GM12878 (cell line): Measurements from ENCODE around the gene EEF1G. TPM values are rescaled to one million over a fixed set of nuclear protein-coding genes. Genes with fewer than 3 reads are reported as not detected.

ENCODE experiments used
- CUX1 ChIP-seq: IDR thresholded peaks from 2 replicates; pipeline ENCODE4 v1.6.1; 2012; ENCODE audit warnings: improper control_type of control experiment, low read depth, low read length; ENCODE audit not compliant: insufficient replicate concordance
- E4F1 ChIP-seq: fragments of 450-650 bp; IDR thresholded peaks from 2 replicates; pipeline ENCODE4 v1.6.1; 2018; ENCODE audit warnings: borderline replicate concordance, mild to moderate bottlenecking; ENCODE audit not compliant: partially characterized antibody
- ETV6 ChIP-seq, 2 experiments: fragments of 450-650 bp in 1 of 2; IDR thresholded peaks in 1 of 2; conservative IDR thresholded peaks in 1 of 2; 2 replicates each; pipeline ENCODE4 v1.6.1; 2014; ENCODE audit warnings: antibody characterized with exemption in 1 of 2, borderline replicate concordance in 1 of 2, low read depth in 1 of 2, mild to moderate bottlenecking in 1 of 2, moderate library complexity in 1 of 2
- FOXM1 ChIP-seq: IDR thresholded peaks from 2 replicates; pipeline ENCODE4 v1.6.1; 2012; ENCODE audit warnings: low read depth, mild to moderate bottlenecking, inconsistent platforms, low read length, moderate library complexity
- IKZF2 ChIP-seq, 2 experiments: fragments of 450-650 bp; IDR thresholded peaks; 2 replicates each; pipeline ENCODE4 v1.6.1; 2017; ENCODE audit warnings: mild to moderate bottlenecking in 2 of 2, moderate library complexity in 2 of 2
- MEF2A ChIP-seq: IDR thresholded peaks from 2 replicates; pipeline ENCODE4 v1.6.1; 2011; ENCODE audit warnings: low read depth, mild to moderate bottlenecking, low read length, moderate library complexity; ENCODE audit not compliant: insufficient read depth
- RELB ChIP-seq: fragments of 450-650 bp; IDR thresholded peaks from 2 replicates; pipeline ENCODE4 v1.6.1; 2017; ENCODE audit warnings: low read depth, mild to moderate bottlenecking, moderate library complexity
- SPI1 ChIP-seq: IDR thresholded peaks from 2 replicates; pipeline ENCODE4 v1.6.1; 2011; ENCODE audit warnings: low read depth, mild to moderate bottlenecking, low read length, moderate library complexity, borderline replicate concordance; ENCODE audit not compliant: insufficient read depth
- SRF ChIP-seq, 2 experiments: IDR thresholded peaks; 2 replicates each; pipeline ENCODE4 v1.6.1; 2011; ENCODE audit warnings: low read depth in 2 of 2, low read length in 2 of 2, mild to moderate bottlenecking in 1 of 2, moderate library complexity in 1 of 2
- TBL1XR1 ChIP-seq: IDR thresholded peaks from 2 replicates; pipeline ENCODE4 v1.6.1; 2012; ENCODE audit warnings: low read depth, low read length, improper control_type of control experiment
- USF1 ChIP-seq: IDR thresholded peaks from 2 replicates; pipeline ENCODE4 v1.6.1; 2011; ENCODE audit warnings: borderline replicate concordance, low read depth, mild to moderate bottlenecking, moderate library complexity, mixed read lengths, low read length; ENCODE audit not compliant: insufficient read depth; ENCODE audit errors: extremely low read length
- ZNF592 ChIP-seq: fragments of 450-650 bp; IDR thresholded peaks from 2 replicates; pipeline ENCODE4 v1.6.1; 2017; ENCODE audit warnings: mild to moderate bottlenecking, moderate library complexity
- polyA plus RNA-seq, 11 experiments: library from polyadenylated mRNA; depleted of rRNA in 4 of 11; unstranded in 6 of 11; stranded (reverse) in 5 of 11; fragments of >200 nt; fragmentation: Nextera tagmentation in 4 of 11; fragmentation: Illumina TruSeq in 1 of 11; extraction: Ambion mirVana in 4 of 11; extraction: Trizol in 1 of 11; gene quantifications; 1 replicate in 1 of 11; 2 replicates in 10 of 11; pipeline versions ENCODE4 v1.2.1 to v1.2.3, GENCODE V29; 2011 to 2016; ENCODE audit warnings: inconsistent platforms in 2 of 11, missing spikeins in 2 of 11, low read depth in 1 of 11
- total RNA-seq, 4 experiments: library from RNA; depleted of rRNA in 3 of 4; stranded (reverse); fragments of >200 nt in 3 of 4; fragmentation: Illumina TruSeq in 1 of 4; extraction: Trizol in 1 of 4; gene quantifications; 2 replicates each; pipeline versions ENCODE4 v1.2.1 to v1.2.3, GENCODE V29; 2013 to 2021

EEF1G gene
- total and polyA plus RNA-seq, 10 of the 15 experiments (the other 5 are each of a cell fraction or from before 2014, with no cell fraction given): 850 to 2,739 (median 2,277) TPM

- no peak for TF ChIP-seq USF1
- TF ChIP-seq IKZF2 (IDR thresholded peaks at IDR 0.05): peak; percentile 79 to 83; a peak in 3 of 4 replicates
- TF ChIP-seq SRF (IDR thresholded peaks at IDR 0.05; ENCODE audit: low read depth in 2 of 2, low read length in 2 of 2): no peak
- TF ChIP-seq E4F1: no peak
- no peak for TF ChIP-seq TBL1XR1
- 0 out of 4 replicates have a peak, but pooled peaks of 1 of the 2 experiments have one; percentile 24 for TF ChIP-seq ETV6 (conservative IDR thresholded peaks at IDR 0.05 in 1 of 2, IDR thresholded peaks at IDR 0.05 in 1 of 2; ENCODE audit: borderline replicate concordance in 1 of 2, low read depth in 1 of 2)
- no peak for TF ChIP-seq CUX1
- no peak for TF ChIP-seq MEF2A
- peak; percentile 18; the same call in 1 of the 2 replicates for TF ChIP-seq RELB
- TF ChIP-seq SPI1: no peak
- TF ChIP-seq FOXM1: no peak
- TF ChIP-seq ZNF592: no peak
Measured at GRCh38 chr11:62556108-62556874, 17.4 kb downstream of the EEF1G start (continued).
